ENCODE results near the gene GNG7. TPM values are rescaled to one million over a fixed set of nuclear protein-coding genes. Genes with fewer than 3 reads are reported as not detected.
A peak's percentile ranks its signal among the peaks of the same experiment; 100 is the strongest.
"Not testable (repeated sequence)": the region's sequence is repeated elsewhere in the genome, so short reads cannot be mapped to it uniquely, and the experiment has no call there.

The GNG7 gene
- polyA plus RNA-seq, 1 of the 3 experiments (the other 2 are of a cell fraction), result 2.2 TPM

DNA sequence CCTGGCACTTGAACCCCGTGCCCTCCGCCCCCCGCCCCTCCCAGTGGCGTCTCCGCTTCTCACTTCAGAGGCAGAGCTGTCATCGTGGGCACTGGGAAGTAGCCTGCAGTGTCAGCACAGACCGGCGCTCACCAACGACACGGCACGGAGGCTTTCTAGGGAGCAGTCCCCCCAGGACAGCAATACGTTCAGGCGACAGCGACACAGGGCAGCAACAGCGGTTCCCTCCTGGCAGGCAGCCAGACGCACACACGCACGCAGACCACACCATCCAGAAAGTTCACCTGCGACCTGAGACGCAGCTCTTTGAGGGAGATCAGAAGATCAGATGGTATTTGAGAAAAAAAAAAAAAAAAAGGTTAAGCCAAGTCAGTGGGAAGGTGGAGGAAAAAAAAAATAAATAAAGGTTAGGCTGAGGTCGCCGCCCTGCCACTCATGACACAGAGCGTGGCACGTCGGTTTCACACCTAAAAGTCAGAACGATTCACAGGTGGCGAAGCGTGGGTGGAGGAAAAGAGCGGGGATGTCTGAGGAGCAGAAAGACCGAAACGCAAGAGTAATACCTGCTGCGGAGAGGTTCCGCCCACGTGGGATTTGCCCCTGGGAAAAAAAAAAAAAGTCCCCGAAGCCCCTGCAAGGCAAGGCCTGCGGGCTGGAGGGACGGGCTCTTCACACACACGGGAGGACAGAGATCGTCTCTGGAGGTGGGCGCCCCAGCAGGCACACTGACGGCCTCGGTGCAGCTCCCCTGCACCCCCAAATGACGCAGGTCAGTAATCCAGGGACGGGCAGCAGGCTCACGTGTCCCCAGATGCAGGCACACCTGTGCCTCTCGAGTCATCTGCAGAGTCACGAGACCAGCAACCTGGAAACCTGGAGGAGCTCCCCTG is 94.5 kb downstream of the GNG7 start:
- no peaks in the 10 kb centered on the region for H3K9me2 ChIP-seq
- no peak for DNase-seq
- no peak overlapping the region for H3K27ac ChIP-seq (ENCODE audit: low read depth in 2 of 2, low read length in 1 of 2)
- no peaks in the 10 kb centered on the region for H3K9me3 ChIP-seq
- peaks cover 2 to 5% of the 10 kb centered on the region in 2 experiments; a peak in 2 of 4 replicates for H3K4me1 ChIP-seq (ENCODE audit: control insufficient read depth in 1 of 2, insufficient read depth in 2 of 2, low read depth in 1 of 2, low read length in 1 of 2)
- H3K36me3 ChIP-seq (replicated peaks in 1 of 2; ENCODE audit: control insufficient read depth in 1 of 2, insufficient read depth in 2 of 2, low read length in 1 of 2), result no peaks in the 10 kb centered on the region
- no peak overlapping the region for H3K4me3 ChIP-seq (ENCODE audit: low read depth in 2 of 2, low read length in 1 of 2)
- 68% methylated on average over 37 of the region's 47 CpGs for WGBS (ENCODE audit: low lambda C conversion rate)
- no peak overlapping the region for H3K9ac ChIP-seq
- H3K27me3 ChIP-seq (ENCODE audit: insufficient read depth), result no peaks in the 10 kb centered on the region
- no peaks in the 10 kb centered on the region for H3K79me2 ChIP-seq (ENCODE audit: insufficient read depth)
- no peaks in the 10 kb centered on the region for H4K20me1 ChIP-seq (ENCODE audit: insufficient read depth)
- CTCF ChIA-PET, result interaction anchor here (0.8 to 14.2 kb wide), 2 partner anchors 29 to 137 kb away, joined by 4 to 309 read pairs; partner anchors contain the start of gene GADD45B
- POLR2A ChIA-PET, result no interaction called here
- no peak overlapping the region for H2AFZ ChIP-seq (ENCODE audit: low read depth)
- peaks cover 16% of the 10 kb centered on the region for H3F3A ChIP-seq (replicated peaks; ENCODE audit: insufficient read depth)
- TF ChIP-seq, protein P1, sequence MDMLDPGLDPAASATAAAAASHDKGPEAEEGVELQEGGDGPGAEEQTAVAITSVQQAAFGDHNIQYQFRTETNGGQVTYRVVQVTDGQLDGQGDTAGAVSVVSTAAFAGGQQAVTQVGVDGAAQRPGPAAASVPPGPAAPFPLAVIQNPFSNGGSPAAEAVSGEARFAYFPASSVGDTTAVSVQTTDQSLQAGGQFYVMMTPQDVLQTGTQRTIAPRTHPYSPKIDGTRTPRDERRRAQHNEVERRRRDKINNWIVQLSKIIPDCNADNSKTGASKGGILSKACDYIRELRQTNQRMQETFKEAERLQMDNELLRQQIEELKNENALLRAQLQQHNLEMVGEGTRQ (IDR thresholded peaks at IDR 0.05; ENCODE audit: borderline replicate concordance, low read depth, low read length), result no peak
- TF ChIP-seq SMC3 (IDR thresholded peaks at IDR 0.05; ENCODE audit: low read depth, low read length) (no peak), TCF12 (IDR thresholded peaks at IDR 0.05) (no peak), TEAD4 (IDR thresholded peaks at IDR 0.05; ENCODE audit: borderline replicate concordance, insufficient read depth) (no peak), FOXJ3 (CRISPR knock-in tag; IDR thresholded peaks at IDR 0.05) (no peak)
- TF ChIP-seq, protein P2, sequence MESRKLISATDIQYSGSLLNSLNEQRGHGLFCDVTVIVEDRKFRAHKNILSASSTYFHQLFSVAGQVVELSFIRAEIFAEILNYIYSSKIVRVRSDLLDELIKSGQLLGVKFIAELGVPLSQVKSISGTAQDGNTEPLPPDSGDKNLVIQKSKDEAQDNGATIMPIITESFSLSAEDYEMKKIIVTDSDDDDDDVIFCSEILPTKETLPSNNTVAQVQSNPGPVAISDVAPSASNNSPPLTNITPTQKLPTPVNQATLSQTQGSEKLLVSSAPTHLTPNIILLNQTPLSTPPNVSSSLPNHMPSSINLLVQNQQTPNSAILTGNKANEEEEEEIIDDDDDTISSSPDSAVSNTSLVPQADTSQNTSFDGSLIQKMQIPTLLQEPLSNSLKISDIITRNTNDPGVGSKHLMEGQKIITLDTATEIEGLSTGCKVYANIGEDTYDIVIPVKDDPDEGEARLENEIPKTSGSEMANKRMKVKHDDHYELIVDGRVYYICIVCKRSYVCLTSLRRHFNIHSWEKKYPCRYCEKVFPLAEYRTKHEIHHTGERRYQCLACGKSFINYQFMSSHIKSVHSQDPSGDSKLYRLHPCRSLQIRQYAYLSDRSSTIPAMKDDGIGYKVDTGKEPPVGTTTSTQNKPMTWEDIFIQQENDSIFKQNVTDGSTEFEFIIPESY (IDR thresholded peaks at IDR 0.05; ENCODE audit: borderline replicate concordance, low read depth), result no peak
- no peak overlapping the region for H3K4me2 ChIP-seq

DNA sequence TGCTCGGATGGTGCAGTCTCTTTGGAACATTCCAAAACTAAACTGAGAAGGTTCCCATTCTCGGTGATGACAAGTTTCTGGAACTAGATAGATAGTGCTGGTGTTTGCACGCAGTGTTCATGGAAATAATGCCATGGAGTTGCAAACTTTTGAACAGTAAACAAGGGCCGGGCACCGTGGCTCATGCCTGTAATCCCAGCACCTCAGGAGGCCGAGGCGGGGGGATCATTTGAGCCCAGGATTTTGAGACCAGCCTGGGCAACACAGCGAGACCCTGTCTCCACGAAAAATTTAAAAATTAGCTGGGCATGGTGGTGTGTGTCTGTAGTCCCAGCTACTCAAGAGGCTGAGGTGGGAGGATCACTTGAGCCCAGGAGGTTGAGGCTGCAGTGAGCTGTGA is 95.7 kb downstream of the GNG7 start:
- POLR2A ChIA-PET; H3K36me3 ChIP-seq (replicated peaks in 1 of 2; ENCODE audit: control insufficient read depth in 1 of 2, insufficient read depth in 2 of 2, low read length in 1 of 2); H3K9ac ChIP-seq; H3K4me1 ChIP-seq (ENCODE audit: control insufficient read depth in 1 of 2, insufficient read depth in 2 of 2, low read depth in 1 of 2, low read length in 1 of 2); H3K27ac ChIP-seq (ENCODE audit: low read depth in 2 of 2, low read length in 1 of 2); H3K9me3 ChIP-seq; H3K79me2 ChIP-seq (ENCODE audit: insufficient read depth); H3K4me3 ChIP-seq (ENCODE audit: low read depth in 2 of 2, low read length in 1 of 2); H3K27me3 ChIP-seq (ENCODE audit: insufficient read depth); H3K9me2 ChIP-seq; H4K20me1 ChIP-seq (ENCODE audit: insufficient read depth); DNase-seq; H3K4me2 ChIP-seq; H2AFZ ChIP-seq (ENCODE audit: low read depth): not testable (repeated sequence)
- 67% methylated on average over 9 of the region's 9 CpGs for WGBS (ENCODE audit: low lambda C conversion rate)
- H3F3A ChIP-seq (replicated peaks; ENCODE audit: insufficient read depth), result peaks cover 20% of the 10 kb centered on the region
- CTCF ChIA-PET, result interaction anchor here (0.8 to 14.2 kb wide), 2 partner anchors 27 to 136 kb away, joined by 4 to 309 read pairs; partner anchors contain the start of gene GADD45B

DNA sequence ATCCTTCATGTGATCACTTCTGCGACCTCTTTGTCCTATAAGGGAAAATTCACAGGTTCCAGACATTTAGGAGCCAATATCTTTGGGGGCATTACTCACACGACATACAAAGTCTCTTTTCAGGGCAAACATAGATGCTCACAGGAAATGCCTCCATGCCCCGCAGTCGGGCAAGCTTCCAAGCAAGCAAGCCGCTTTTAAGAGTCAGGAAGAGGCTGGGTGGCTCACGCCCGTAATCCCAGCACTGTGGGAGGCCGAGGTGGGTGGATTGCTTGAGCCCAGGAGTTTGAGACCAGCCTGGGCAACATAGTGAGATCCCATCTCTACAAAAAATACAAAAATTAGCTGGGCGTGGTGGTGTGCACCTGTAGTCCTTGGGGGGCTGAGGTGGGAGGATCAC is 96.6 kb downstream of the GNG7 start:
- POLR2A ChIA-PET, result not testable (repeated sequence)

More for the DNA sequence above, 96.6 kb downstream of the GNG7 start:
- H3K4me2 ChIP-seq; H3K4me3 ChIP-seq (ENCODE audit: low read depth in 2 of 2, low read length in 1 of 2); H4K20me1 ChIP-seq (ENCODE audit: insufficient read depth); H2AFZ ChIP-seq (ENCODE audit: low read depth); H3K9me2 ChIP-seq; H3K9ac ChIP-seq; H3K9me3 ChIP-seq; H3K27ac ChIP-seq (ENCODE audit: low read depth in 2 of 2, low read length in 1 of 2); H3K36me3 ChIP-seq (replicated peaks in 1 of 2; ENCODE audit: control insufficient read depth in 1 of 2, insufficient read depth in 2 of 2, low read length in 1 of 2); H3K4me1 ChIP-seq (ENCODE audit: control insufficient read depth in 1 of 2, insufficient read depth in 2 of 2, low read depth in 1 of 2, low read length in 1 of 2); DNase-seq; H3K27me3 ChIP-seq (ENCODE audit: insufficient read depth); H3K79me2 ChIP-seq (ENCODE audit: insufficient read depth): not testable (repeated sequence)
- TF ChIP-seq NFIC (IDR thresholded peaks at IDR 0.05; ENCODE audit: borderline replicate concordance), result 0 out of 2 replicates have a peak, but pooled peaks have one; percentile 19
- H3F3A ChIP-seq (replicated peaks; ENCODE audit: insufficient read depth), result peaks cover 17% of the 10 kb centered on the region
- CTCF ChIA-PET, result interaction anchor here (14.2 kb wide), 1 partner anchor 135 kb away, joined by 309 read pairs; the partner anchor contains the start of gene GADD45B
- 65% methylated on average over 9 of the region's 9 CpGs for WGBS (ENCODE audit: low lambda C conversion rate)
